ENCODE data around the gene FAM204A.

The FAM204A gene

DNA sequence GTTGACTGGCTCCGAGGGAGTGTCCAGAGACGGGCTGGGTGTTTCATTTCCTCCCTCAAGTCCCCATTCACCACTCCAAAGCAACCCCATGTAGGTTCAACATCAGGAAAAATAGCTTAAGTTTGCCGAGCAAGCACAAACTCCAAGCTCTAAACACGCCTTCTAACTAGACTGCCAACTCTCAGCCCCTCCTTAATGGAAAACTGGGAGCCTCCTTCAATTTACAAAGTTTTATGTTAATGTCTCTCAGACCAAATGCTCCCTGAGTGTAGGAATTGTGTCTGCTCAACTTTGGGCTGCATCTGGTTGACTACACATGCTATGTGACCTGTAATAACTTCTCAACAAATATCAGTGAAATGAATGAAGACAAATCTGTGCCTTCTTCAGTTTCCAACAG is 87.5 kb downstream of the FAM204A start:
- in situ Hi-C loops (cut with HindIII; ENCODE audit: low sequenced_read_pairs): no loop called here

DNA sequence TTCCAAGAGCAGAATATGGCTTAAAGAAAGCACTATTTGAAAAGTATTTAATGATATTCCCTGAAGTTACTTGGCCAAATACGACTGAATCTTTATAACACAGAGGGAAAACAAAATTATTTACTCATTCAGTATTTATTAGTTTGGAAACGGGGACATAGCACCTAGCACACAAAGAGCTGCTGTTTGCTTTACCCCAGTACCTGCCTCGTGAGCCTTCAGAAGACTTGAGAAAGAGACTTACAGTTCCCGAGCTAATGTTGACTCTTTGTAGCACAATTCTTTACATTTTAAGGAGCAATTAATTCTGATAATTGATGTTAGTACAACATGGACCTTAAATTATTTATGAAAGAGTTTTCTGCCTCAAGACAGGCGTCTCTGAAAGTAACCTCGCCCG is 88.7 kb downstream of the FAM204A start:
- in situ Hi-C loops (cut with HindIII; ENCODE audit: low sequenced_read_pairs): no loop called here

DNA sequence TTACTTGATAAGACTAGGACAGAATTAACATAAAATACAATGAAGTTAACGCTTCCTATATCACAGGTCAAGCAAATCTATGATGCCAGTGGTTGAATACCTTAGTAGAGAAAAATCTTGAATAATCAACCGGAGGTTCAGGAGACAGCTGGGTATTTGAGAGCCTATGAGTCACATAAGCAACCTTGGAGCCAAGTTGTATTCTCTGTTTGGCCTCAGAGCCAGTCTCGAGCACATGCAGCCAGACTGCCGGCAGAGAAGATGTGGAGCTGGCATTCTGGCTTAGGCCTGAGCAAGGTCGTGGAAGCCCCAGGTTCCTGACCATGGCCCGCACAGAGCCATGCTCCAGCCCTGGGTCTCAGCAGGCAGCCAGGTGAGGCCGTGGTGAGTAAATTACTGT is 90.3 kb downstream of the FAM204A start:
- in situ Hi-C loops (cut with HindIII; ENCODE audit: low sequenced_read_pairs): no loop called here

DNA sequence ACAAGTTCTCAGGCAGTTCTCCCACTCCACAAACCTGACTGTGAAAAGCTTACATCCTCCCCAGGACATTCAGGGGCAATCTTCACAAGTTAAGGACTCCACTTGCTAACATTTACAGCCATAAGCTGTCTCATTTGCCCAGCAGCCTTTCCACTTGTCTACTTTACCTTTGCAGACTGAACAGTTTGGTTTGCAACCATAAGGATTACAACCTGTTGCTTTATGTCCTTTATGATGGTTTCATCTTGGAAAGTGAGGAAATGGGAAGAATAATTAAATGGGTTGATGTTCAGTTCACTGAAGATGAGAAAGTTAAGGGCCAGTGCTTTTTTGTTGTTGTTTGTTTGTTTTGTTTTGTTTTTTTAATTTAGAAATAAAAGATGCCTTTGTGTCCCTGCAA is 92.4 kb downstream of the FAM204A start:
- in situ Hi-C loops (cut with HindIII; ENCODE audit: low sequenced_read_pairs): no loop called here

Data from endothelial cell of hepatic sinusoid (primary cell).